HEK293T (cell line): ENCODE results near the gene GLT6D1.

Experiments
- ELF4 ChIP-seq: fragments of 450-650 bp; IDR thresholded peaks from 2 replicates; pipeline ENCODE4 v1.6.1; 2017; ENCODE audit warnings: antibody characterized with exemption
- FOXA1 ChIP-seq: fragments of 450-650 bp; IDR thresholded peaks from 2 replicates; pipeline ENCODE4 v1.6.1; 2016; ENCODE audit warnings: mild to moderate bottlenecking

DNA sequence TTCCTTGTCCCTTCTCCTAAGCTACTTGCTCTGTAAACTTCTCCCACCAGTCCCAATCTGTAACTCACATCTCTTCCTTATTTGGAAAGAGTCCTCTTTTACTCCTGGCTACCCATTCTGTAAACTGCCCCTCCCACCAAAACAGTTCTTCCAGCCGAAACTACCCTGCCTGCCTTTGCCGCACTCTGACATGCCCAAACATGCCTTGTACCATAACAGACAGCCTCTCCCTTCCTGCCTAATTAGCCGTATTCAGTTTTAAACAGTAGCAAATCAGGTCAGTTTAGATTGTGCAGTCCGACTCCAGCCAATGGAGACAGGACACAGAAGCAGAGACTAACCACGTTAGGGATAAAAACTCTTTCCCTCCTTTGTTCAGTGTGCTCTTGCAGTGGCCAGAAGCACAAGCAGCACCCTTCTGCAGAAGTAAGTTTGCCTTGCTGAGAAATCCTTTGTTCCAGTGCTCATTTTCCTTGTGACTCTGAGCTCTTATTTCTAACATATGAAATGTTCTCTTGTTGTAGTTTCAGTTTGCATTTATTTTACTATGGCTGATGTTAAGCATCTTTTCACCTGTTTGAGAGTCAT lies 5.4 kb upstream of the GLT6D1 start:
- TF ChIP-seq ELF4 (no peak), FOXA1 (no peak)
